ENCODE results near the gene AATK.

Gene AATK

DNA sequence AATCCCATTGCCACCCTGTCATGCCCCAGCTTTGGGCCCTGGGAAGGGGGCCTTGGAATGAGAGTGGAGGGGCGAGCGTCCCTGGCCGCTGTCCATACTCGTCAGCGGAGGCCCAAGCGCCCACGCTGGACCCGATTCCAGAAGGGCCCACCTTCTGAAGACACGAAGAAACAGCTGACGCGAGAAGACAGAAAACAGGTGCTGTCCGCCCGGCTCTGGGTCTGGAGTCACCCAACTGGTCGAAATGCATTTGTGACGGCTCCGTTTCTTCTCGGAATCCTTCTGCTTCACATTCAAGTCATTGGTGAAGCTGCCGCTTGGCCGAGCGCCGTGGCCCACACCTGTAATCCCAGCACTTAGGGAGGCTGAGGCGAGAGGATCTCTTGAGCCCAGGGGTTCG is 53.6 kb downstream of the AATK start:
- H3K79me2 ChIP-seq (ENCODE audit: control insufficient read depth, low read length) = no peaks in the 10 kb centered on the region
- no peak overlapping the region for H3K27ac ChIP-seq (ENCODE audit: low read depth, low read length)
- H3K36me3 ChIP-seq (ENCODE audit: control insufficient read depth, low read length) = no peaks in the 10 kb centered on the region
- TF ChIP-seq EZH2phosphoT487 (IDR thresholded peaks at IDR 0.05; ENCODE audit: borderline replicate concordance, low read length) (no peak), CTCF (IDR thresholded peaks at IDR 0.05; ENCODE audit: low read depth, low read length, poor library complexity, severe bottlenecking) (no peak)
- H3K4me2 ChIP-seq (ENCODE audit: low read length) = no peak overlapping the region
- no peaks in the 10 kb centered on the region for H3K4me1 ChIP-seq (ENCODE audit: control insufficient read depth, low read length)
- H3K4me3 ChIP-seq (ENCODE audit: low read length) = no peak overlapping the region
- no peaks in the 10 kb centered on the region for H3F3A ChIP-seq (ENCODE audit: control insufficient read depth, insufficient read depth)
- no peaks in the 10 kb centered on the region for H4K20me1 ChIP-seq (ENCODE audit: control insufficient read depth, insufficient read depth, low read depth, low read length)
- H3K9me3 ChIP-seq (ENCODE audit: control insufficient read depth, insufficient read depth, low read length) = no peaks in the 10 kb centered on the region
- H3K9me2 ChIP-seq (replicated peaks; ENCODE audit: control insufficient read depth, low read length) = no peaks in the 10 kb centered on the region
- H3K27me3 ChIP-seq (ENCODE audit: control insufficient read depth, low read length) = no peaks in the 10 kb centered on the region

GRCh38 chr17:81111066-81111465 is 55.0 kb downstream of the AATK start:
- Histone ChIP-seq H3F3A (ENCODE audit: control insufficient read depth, insufficient read depth) (no peaks in the 10 kb centered on the region), H3K27me3 (ENCODE audit: control insufficient read depth, low read length) (no peaks in the 10 kb centered on the region), H3K9me3 (ENCODE audit: control insufficient read depth, insufficient read depth, low read length) (no peaks in the 10 kb centered on the region), H3K4me3 (ENCODE audit: low read length) (no peak overlapping the region), H3K4me1 (ENCODE audit: control insufficient read depth, low read length) (no peaks in the 10 kb centered on the region), H3K27ac (ENCODE audit: low read depth, low read length) (no peak overlapping the region), H3K4me2 (ENCODE audit: low read length) (no peak overlapping the region), H4K20me1 (ENCODE audit: control insufficient read depth, insufficient read depth, low read depth, low read length) (no peaks in the 10 kb centered on the region), H3K9me2 (replicated peaks; ENCODE audit: control insufficient read depth, low read length) (no peaks in the 10 kb centered on the region), H3K36me3 (ENCODE audit: control insufficient read depth, low read length) (no peaks in the 10 kb centered on the region), H3K79me2 (ENCODE audit: control insufficient read depth, low read length) (no peaks in the 10 kb centered on the region)
- TF ChIP-seq CTCF (IDR thresholded peaks at IDR 0.05; ENCODE audit: low read depth, low read length, poor library complexity, severe bottlenecking) (no peak), EZH2phosphoT487 (IDR thresholded peaks at IDR 0.05; ENCODE audit: borderline replicate concordance, low read length) (no peak)

GRCh38 chr17:81110488-81111040 is 55.5 kb downstream of the AATK start:
- H3K27ac ChIP-seq (ENCODE audit: low read depth, low read length) = no peak overlapping the region
- H3K4me1 ChIP-seq (ENCODE audit: control insufficient read depth, low read length) = no peaks in the 10 kb centered on the region
- no peaks in the 10 kb centered on the region for H3K9me2 ChIP-seq (replicated peaks; ENCODE audit: control insufficient read depth, low read length)
- TF ChIP-seq CTCF (IDR thresholded peaks at IDR 0.05; ENCODE audit: low read depth, low read length, poor library complexity, severe bottlenecking) (no peak), EZH2phosphoT487 (IDR thresholded peaks at IDR 0.05; ENCODE audit: borderline replicate concordance, low read length) (no peak)
- no peaks in the 10 kb centered on the region for H3K9me3 ChIP-seq (ENCODE audit: control insufficient read depth, insufficient read depth, low read length)
- no peaks in the 10 kb centered on the region for H3K27me3 ChIP-seq (ENCODE audit: control insufficient read depth, low read length)
- H3K4me2 ChIP-seq (ENCODE audit: low read length) = no peak overlapping the region
- no peaks in the 10 kb centered on the region for H3K79me2 ChIP-seq (ENCODE audit: control insufficient read depth, low read length)
- H3K36me3 ChIP-seq (ENCODE audit: control insufficient read depth, low read length) = no peaks in the 10 kb centered on the region
- no peaks in the 10 kb centered on the region for H3F3A ChIP-seq (ENCODE audit: control insufficient read depth, insufficient read depth)
- H3K4me3 ChIP-seq (ENCODE audit: low read length) = no peak overlapping the region
- no peaks in the 10 kb centered on the region for H4K20me1 ChIP-seq (ENCODE audit: control insufficient read depth, insufficient read depth, low read depth, low read length)
